GM15510 (cell line): ENCODE results near the gene KIF14.

ENCODE experiments used
- POLR2A ChIP-seq: IDR thresholded peaks from 3 replicates; pipeline ENCODE4 v1.6.1; 2011; ENCODE audit warnings: borderline replicate concordance; ENCODE audit not compliant: insufficient read length; ENCODE audit errors: extremely low read depth

Gene KIF14

GRCh38 chr1:200646515-200646914 is 26.0 kb upstream of the KIF14 start:
- TF ChIP-seq POLR2A: no peak

DNA sequence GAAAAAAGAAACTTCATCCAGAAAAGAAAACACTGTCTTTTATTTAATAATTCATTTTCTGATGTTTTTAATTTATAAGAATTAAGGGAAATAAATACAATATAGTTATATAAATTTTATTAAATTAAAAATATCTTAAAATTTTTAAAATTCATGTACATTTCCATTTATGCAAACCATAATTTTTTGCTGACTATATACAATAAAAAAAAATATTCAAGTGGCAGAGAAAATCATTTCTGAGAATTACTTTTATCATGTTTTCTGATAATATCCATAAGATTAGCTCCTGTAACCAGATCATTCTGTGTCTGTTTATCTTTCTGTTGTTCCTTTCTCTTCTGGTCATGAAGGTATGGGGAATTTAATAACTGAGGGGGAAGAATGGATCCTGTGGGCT is 23.5 kb upstream of the KIF14 start:
- no peak for TF ChIP-seq POLR2A

DNA sequence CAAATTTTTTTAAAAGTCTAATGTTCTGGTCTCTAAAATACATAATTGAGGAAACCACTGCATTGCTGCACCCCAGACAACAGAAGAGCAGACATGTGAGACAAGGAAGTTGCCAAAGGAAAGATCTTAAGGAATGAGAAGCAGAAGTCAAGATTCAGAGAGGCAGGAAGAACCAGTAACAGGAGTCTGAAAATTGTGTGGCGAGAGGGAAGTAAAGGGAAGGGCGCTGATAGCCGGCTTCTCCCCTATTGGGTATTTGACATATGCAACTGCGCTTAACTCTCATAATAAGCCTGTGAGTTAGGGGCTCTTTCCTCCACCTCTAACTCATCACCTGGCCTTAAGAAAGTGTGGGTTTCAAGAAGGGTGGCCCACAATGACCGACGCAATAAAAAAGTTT is 21.9 kb upstream of the KIF14 start:
- TF ChIP-seq POLR2A: no peak

- TF ChIP-seq POLR2A: no peak
Measured at GRCh38 chr1:200640963-200641401, 20.4 kb upstream of the KIF14 start.

DNA sequence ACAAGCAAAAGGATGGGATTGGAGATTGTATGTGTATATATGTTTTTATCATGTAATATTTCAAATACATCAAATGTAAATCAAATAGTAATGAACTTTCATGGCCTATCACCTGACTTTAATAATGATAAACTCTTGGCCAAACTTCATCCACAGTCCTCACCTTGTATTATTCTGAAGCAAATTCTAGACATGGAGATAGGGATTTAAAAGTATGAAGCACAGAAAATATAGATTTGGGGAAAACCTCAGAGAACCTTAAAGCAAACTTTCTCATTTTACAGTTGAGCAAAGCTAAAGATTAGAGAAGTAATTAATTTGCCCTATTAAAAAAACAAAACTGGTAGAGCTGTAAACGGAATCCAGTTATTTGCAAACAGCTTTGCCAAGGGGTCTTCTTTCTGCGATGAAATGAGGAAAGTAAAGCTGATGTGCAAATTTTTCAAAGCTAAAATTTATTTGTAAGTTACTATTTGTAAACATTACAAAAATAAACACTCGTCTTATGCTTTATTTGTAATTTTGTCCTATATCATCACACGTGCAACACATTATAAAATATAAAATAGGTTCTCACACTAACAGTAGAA is 19.9 kb upstream of the KIF14 start:
- no peak for TF ChIP-seq POLR2A

- no peak for TF ChIP-seq POLR2A
Measured at GRCh38 chr1:200638073-200638472, 17.5 kb upstream of the KIF14 start.

DNA sequence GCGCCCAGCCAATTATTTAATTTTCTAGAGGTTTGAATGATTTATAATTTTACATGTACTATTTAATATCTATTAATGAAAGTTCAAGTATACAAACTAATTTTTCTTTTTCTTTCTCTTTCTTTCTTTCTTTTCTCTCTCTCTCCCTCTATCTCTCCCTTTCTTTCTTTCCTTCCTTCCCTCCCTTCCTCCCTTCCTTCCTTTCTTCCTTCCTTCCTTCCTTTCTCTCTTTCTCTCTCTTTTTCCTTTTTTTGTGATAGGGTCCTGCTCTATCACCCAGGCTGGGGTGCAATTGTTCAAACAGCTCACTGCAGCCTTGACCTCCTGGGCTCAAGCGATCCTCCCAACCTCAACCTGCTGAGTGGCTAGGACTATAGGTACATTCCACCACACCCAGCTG is 16.1 kb upstream of the KIF14 start:
- no peak for TF ChIP-seq POLR2A

DNA sequence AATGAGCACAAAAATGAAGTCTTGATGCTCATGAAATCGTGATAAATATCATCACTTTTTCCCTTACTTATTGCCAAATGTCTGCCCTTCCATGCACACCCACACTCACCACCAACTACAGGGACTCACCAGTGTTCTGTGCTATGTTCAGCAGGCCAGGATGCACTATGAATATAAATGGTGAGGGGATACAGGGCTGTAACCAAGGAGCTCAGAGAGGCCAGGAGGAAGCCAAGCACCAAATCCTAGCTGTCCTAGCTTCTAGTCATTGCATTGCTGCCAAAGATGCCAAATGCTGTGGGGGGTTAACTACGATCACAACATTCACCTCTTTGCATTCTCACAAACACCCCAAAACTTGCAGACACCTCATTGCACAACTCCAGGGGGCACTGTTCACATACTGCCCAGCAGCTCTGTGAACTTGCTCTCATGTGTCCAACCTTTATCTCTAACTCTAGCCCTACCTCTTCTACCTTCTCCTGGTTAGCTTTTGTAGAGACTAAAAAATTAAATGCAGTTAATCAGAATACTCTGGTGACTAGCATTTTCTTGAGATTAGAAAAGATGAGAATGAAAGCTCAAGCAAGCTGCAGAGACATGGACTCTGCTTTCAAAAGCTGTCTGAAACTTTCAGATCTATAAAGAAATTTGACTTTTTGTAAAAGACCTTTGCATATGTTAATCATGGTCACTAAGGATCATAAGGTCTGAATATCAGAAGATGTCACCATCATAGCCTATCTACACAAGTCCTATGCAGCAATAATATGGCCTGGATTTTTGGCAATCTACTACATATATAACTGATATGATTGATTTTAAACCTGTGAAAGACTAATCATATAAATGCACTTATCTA is 13.9 kb upstream of the KIF14 start:
- no peak for TF ChIP-seq POLR2A

DNA sequence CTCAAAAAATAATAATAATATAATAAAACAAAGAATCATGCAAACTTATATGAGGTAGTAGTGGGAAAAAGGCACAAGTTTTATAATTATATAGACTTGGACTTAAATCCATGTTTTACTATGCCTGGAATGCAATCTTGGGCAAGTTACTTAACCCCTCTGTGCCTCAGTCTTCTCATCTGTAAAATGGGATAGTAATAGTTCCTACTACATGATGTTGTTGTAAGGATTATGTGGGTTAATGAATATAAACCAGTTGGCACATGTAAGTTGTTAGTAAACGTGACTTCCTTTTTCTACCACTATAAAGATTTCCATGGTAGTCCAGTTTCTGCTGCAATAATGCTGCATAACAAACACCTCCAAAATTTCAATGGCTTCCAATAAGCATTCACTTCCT is 10.8 kb upstream of the KIF14 start:
- no peak for TF ChIP-seq POLR2A

DNA sequence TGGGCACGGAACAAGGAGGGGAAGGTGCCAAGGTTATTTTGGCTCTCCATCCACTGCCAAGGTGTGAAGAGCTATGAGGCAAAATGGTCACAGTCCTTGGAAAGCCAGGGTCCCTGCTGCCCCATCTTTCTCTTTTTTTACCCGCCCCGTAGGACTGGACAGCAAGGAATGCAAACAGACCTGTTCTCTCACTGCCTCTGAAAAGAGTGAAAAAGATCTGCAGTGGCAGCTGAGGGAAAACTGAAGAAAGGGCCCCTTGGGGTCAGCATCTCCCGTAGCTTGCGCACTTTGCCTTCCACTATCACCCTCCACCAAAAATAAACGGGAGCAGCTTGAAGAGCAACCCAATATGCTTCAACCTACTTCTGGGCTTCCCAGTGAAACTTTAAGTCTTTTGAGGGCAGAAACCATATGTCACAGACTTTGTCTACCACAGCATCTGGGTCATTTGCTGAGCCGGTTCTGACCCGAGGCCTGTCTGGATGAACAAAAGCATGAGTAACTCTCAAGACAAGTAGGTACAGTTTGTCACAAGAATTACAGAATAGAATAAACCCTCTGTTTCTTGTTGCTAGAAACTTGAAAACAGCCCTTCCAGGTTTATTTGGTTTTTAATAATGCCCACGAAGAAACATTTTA is 9.4 kb upstream of the KIF14 start:
- no peak for TF ChIP-seq POLR2A

GRCh38 chr1:200628223-200628881 is 7.8 kb upstream of the KIF14 start:
- TF ChIP-seq POLR2A: no peak

DNA sequence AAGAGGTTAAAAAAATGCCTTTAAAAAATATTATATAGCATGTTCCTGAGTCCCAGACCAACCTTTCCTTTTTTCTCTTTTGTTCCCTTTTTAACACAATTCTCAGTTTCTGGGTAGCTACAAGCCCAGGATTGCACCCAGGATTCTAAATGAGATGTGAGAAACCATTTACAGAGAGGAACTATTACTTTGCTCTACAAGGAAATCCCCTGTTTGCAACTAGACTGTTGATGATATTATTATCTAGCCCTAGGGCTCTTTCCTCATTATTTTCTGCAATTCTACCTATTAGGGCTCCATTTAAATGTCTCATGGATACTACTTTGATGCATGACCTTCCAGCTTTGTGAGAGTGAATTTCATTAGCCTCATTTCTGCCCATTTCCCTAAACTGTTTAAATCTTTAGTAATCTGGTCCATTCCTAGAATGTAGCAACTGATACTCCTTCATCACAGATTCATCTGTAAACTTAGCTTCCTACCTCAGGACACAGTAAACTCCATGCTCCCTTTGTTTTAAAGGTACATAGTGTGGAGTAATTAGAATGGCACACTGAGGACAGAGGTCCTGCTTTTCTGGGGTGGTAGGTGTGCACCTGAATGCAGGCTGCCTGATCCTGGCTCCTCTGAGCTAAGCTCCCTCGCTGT is 7.1 kb upstream of the KIF14 start:
- TF ChIP-seq POLR2A: no peak

DNA sequence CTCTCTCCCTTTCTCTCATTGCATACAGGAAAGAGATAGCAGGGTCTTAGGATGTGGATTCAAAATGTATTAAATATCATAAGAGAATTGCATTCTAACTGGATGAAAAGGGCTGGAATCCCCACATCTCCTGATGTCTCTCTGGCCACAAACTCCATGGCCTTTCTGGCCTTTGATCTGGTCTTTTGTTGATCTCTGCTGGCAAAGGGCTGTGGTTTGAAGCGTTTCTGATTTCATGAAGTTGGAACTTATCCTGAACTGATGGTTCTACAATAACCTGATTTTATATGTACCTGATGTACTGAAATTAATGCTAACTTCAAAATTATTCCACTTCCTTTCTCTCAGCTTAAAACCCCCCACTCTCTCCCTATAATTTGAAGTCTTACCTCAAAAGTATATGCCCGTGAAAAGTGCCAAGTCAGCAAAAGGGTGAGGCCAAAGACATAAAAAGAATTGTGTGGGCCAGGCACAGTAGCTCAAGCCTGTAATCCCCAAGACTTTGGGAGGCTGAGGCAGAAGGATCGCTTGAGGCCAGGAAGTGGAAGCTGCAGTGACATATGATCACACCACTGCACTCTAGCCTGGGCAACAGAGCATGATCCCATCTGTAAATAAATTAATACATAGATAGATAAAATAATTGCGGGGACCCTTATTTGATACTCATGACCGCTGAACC is 6.4 kb upstream of the KIF14 start:
- no peak for TF ChIP-seq POLR2A

GRCh38 chr1:200625381-200625824 is 4.9 kb upstream of the KIF14 start:
- no peak for TF ChIP-seq POLR2A

DNA sequence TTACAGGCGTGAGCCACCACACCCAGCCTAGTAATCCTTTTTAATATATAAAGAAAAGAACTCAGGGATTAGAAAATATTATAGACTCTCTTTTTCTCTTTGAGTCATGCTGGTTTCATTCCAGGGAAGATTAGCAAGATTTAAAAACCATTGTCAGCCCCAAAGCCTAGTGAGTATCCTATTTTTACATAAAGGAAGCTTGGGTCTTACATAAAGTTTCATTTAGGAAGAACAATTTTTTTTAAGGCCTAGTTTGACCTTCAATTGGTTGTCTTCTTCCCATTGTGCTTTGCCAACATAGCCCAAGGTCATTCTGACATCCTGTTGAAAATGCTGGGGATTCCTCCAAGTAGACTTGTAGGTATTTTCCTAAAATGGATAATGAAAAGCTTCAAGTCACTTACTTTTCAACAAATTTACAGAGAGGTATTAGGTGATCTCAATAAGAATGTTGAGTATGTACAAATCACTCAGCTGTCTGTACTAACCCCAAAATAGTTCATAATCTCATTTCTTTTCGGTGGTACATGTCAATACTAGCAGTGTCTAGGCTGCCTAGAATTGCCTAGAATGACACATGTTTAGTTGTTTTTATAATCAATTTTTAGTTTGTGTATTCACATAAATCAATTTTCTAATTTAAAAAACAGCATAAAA is 4.3 kb upstream of the KIF14 start:
- no peak for TF ChIP-seq POLR2A

- no peak for TF ChIP-seq POLR2A
Measured at GRCh38 chr1:200619894-200620272, 668 bp downstream of the KIF14 start.
